ENCODE measurements around the gene FBN2. TPM values are rescaled to one million over a fixed set of nuclear protein-coding genes. Genes with fewer than 3 reads are reported as not detected.

FBN2 gene
- total and polyA plus RNA-seq, 7 experiments from 2014 or later = 0.07 to 6.8 (median 0.58) TPM; not detected in 2

DNA sequence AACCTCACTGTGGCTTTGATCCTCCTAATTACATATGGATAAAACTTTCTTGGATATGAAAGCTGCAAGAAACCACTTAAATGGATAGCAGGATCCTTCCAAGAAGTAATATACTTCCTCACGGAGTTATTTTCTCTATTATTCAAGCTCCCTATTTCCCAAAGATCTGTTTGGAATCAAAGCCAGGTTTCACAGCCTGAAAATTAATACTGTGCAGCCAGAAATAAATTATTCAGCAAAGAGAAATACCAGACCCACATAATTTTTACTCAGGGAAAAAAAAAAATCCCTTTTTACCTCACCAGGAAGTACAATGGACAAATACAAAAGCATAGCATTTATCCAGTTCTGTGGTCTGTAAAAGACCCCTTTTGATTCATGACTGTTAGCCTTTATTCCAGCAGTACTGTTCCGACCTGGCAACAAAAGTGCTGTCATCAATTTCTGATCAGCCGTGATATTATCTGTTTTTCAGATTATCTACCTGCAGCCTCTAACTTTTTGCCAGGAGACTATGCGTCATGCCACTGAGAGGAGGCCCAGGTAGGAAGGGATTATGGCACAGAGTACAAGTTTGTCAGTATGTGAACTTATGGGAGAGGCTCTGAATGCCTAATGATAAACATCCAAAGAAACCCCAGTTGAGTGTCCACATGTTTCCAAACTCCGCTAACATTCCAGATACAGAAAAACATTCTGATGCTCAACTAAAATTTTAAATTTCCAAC, 57.0 kb downstream of the FBN2 start:
- no peak for ATAC-seq
- Mint-ChIP-seq H3K27ac (no peak overlapping the region), H3K27me3 (no peaks in the 10 kb centered on the region), H3K4me1 (no peaks in the 10 kb centered on the region), H3K36me3 (no peaks in the 10 kb centered on the region), H3K9me3 (no peaks in the 10 kb centered on the region), H3K4me3 (no peak overlapping the region)
- Histone ChIP-seq H3K4me3 (ENCODE audit: low read length) (no peak overlapping the region), H3K9me3 (ENCODE audit: control insufficient read depth in 2 of 3, low read length in 3 of 3) (no peaks in the 10 kb centered on the region), H3K4me1 (ENCODE audit: control insufficient read depth in 2 of 2, insufficient read depth in 2 of 2, low read length in 2 of 2) (no peaks in the 10 kb centered on the region), H3K36me3 (ENCODE audit: control insufficient read depth in 2 of 3, insufficient read depth in 3 of 3, low read length in 3 of 3) (no peaks in the 10 kb centered on the region), H3K27ac (ENCODE audit: low read depth, low read length) (no peak overlapping the region), H3K27me3 (ENCODE audit: control insufficient read depth in 2 of 2, insufficient read depth in 2 of 2, low read length in 2 of 2) (no peaks in the 10 kb centered on the region)
- intact Hi-C loops (cut with micrococcal nuclease) = no loop called here
- POLR2A ChIA-PET = no interaction called here
- no peak for DNase-seq
- CTCF ChIA-PET = no interaction called here

DNA sequence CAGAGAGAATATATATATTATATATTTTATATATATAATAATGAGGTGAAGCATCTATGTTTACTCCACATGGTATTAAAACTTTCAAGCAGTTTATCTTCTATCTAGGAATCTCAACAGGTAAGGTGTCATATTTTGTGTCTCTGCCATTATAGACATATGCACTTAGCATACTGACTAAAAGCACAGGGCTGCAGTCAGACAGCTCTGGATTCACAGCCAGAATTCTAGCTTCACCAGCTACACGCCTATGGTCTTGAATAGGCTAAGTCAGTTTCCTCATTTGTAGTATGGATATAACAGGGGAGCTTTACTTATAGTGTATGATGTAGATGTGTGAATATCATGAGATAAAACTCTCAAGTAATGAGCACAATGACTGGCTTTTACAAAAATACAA, 57.9 kb downstream of the FBN2 start:
- Histone ChIP-seq H3K4me1 (ENCODE audit: control insufficient read depth in 2 of 2, insufficient read depth in 2 of 2, low read length in 2 of 2) (no peaks in the 10 kb centered on the region), H3K27me3 (ENCODE audit: control insufficient read depth in 2 of 2, insufficient read depth in 2 of 2, low read length in 2 of 2) (no peaks in the 10 kb centered on the region), H3K9me3 (ENCODE audit: control insufficient read depth in 2 of 3, low read length in 3 of 3) (no peaks in the 10 kb centered on the region), H3K36me3 (ENCODE audit: control insufficient read depth in 2 of 3, insufficient read depth in 3 of 3, low read length in 3 of 3) (no peaks in the 10 kb centered on the region), H3K27ac (ENCODE audit: low read depth, low read length) (no peak overlapping the region), H3K4me3 (ENCODE audit: low read length) (no peak overlapping the region)
- H3K9me3 Mint-ChIP-seq = no peaks in the 10 kb centered on the region
- ChIA-PET CTCF (no interaction called here), POLR2A (no interaction called here)
- no peak overlapping the region for H3K27ac Mint-ChIP-seq
- no peaks in the 10 kb centered on the region for H3K4me1 Mint-ChIP-seq
- no peak overlapping the region for H3K4me3 Mint-ChIP-seq
- H3K36me3 Mint-ChIP-seq = no peaks in the 10 kb centered on the region
- ATAC-seq = no peak
- intact Hi-C loops (cut with micrococcal nuclease) = no loop called here
- H3K27me3 Mint-ChIP-seq = no peaks in the 10 kb centered on the region
- DNase-seq = no peak

DNA sequence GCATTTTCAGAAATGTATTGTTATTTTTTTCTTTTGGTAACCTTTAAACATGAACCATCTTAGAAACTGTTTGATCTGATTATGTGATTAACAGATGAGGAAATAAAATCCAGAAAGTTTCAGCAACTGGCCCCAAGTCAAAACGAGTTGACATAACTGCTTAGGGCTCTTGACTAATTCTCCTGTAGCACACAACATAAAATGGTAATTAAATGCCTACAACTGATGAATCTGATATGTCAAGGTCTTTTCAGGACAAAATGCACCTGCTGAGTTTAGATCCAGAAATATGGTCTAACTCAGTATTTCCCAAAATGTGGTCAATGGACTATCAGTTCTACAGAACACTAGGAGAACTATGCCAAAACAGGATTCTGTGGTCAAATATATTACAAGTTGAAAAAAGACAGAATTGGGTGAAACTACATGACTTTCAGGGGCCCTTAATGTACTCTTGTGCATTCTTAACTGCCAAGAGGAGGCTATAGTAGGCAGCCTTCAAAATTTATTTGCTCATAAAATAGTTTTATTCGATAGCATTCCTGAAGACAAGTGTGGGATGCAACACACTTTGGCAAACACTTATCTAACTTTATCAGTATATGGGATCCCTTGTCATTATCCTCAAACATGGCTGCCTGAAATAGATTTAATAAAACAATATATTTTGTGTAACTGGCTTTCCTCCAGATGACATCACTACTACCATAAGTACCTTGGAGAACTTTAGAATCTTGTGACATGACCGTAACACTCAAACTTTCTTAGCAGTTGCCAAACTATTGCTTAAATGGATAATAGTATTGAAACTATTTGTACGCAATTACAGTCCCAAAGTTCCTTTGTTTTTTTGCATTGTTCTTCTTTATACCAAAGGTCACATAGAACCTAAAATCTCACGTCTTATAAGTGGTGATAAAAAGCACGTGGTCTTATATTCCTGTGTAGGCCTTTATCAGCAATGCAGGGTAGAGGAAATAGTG, 59.4 kb downstream of the FBN2 start:
- Histone ChIP-seq H3K27me3 (ENCODE audit: control insufficient read depth in 2 of 2, insufficient read depth in 2 of 2, low read length in 2 of 2) (no peaks in the 10 kb centered on the region), H3K4me1 (ENCODE audit: control insufficient read depth in 2 of 2, insufficient read depth in 2 of 2, low read length in 2 of 2) (no peaks in the 10 kb centered on the region), H3K4me3 (ENCODE audit: low read length) (no peak overlapping the region), H3K9me3 (ENCODE audit: control insufficient read depth in 2 of 3, low read length in 3 of 3) (no peaks in the 10 kb centered on the region), H3K27ac (ENCODE audit: low read depth, low read length) (no peak overlapping the region), H3K36me3 (ENCODE audit: control insufficient read depth in 2 of 3, insufficient read depth in 3 of 3, low read length in 3 of 3) (no peaks in the 10 kb centered on the region)
- Mint-ChIP-seq H3K9me3 (peaks cover 0 to 5% (median 0%) of the 10 kb centered on the region in 11 donors), H3K27ac (no peak overlapping the region), H3K4me1 (no peaks in the 10 kb centered on the region), H3K27me3 (no peaks in the 10 kb centered on the region), H3K36me3 (no peaks in the 10 kb centered on the region), H3K4me3 (no peak overlapping the region)
- intact Hi-C loops (cut with micrococcal nuclease) = no loop called here
- ChIA-PET CTCF (no interaction called here), POLR2A (no interaction called here)
- ATAC-seq (no peak), DNase-seq (no peak)

DNA sequence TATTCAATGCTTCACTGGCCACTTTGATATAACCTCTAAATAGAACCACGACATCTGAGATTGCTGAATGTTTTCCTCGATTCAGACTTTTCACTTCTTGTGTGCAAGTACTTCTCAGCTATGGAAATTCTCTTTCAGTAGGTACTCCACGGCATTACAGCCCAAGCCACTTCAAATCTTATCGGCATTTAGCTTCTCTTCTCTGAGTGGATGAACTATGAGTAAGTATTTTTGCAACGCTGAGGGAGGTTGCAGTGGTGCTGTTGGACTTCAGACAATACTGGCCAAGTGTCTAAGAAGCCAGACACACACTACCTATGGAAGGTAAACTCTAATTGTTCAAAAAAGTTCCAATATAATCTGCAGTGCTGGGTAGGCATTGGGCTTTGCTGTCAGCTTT, 60.1 kb downstream of the FBN2 start:
- intact Hi-C loops (cut with micrococcal nuclease) = no loop called here
- no peaks in the 10 kb centered on the region for H3K27me3 Mint-ChIP-seq
- POLR2A ChIA-PET = no interaction called here
- H3K4me1 Mint-ChIP-seq = no peaks in the 10 kb centered on the region
- Histone ChIP-seq H3K27ac (ENCODE audit: low read depth, low read length) (no peak overlapping the region), H3K27me3 (ENCODE audit: control insufficient read depth in 2 of 2, insufficient read depth in 2 of 2, low read length in 2 of 2) (no peaks in the 10 kb centered on the region), H3K4me3 (ENCODE audit: low read length) (no peak overlapping the region), H3K36me3 (ENCODE audit: control insufficient read depth in 2 of 3, insufficient read depth in 3 of 3, low read length in 3 of 3) (no peaks in the 10 kb centered on the region), H3K4me1 (ENCODE audit: control insufficient read depth in 2 of 2, insufficient read depth in 2 of 2, low read length in 2 of 2) (no peaks in the 10 kb centered on the region), H3K9me3 (ENCODE audit: control insufficient read depth in 2 of 3, low read length in 3 of 3) (no peaks in the 10 kb centered on the region)
- H3K9me3 Mint-ChIP-seq = peaks cover 0 to 5% (median 0%) of the 10 kb centered on the region in 11 donors
- CTCF ChIA-PET = no interaction called here
- H3K27ac Mint-ChIP-seq = no peak overlapping the region
- no peak for ATAC-seq
- H3K4me3 Mint-ChIP-seq = no peak overlapping the region
- no peak for DNase-seq
- no peaks in the 10 kb centered on the region for H3K36me3 Mint-ChIP-seq

DNA sequence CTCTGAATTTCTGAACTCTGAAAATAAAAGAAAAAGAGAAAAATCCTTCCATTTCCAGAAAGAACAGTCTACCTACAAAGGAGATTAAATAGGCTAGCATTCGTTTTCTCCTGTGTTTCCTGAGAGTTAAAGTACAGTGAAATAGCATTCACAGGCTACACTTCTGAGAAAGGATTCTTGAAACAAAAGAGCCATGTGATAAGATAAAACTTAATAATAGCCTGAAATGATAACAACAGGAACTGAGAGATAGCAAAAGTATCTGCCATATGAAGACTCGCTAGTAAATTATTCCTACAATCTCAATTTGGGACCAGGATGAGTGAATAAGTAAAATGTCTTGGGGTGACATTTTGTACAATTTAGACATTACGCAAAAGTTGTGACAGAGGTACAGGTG, 62.4 kb downstream of the FBN2 start:
- ATAC-seq (no peak), DNase-seq (no peak)
- CTCF ChIA-PET = no interaction called here
- Mint-ChIP-seq H3K27me3 (no peaks in the 10 kb centered on the region), H3K27ac (no peak overlapping the region), H3K4me1 (no peaks in the 10 kb centered on the region), H3K4me3 (no peak overlapping the region), H3K9me3 (peaks cover 0 to 5% (median 0%) of the 10 kb centered on the region in 11 donors), H3K36me3 (no peaks in the 10 kb centered on the region)
- POLR2A ChIA-PET = no interaction called here
- Histone ChIP-seq H3K27ac (ENCODE audit: low read depth, low read length) (no peak overlapping the region), H3K9me3 (ENCODE audit: control insufficient read depth in 2 of 3, low read length in 3 of 3) (no peaks in the 10 kb centered on the region), H3K4me3 (ENCODE audit: low read length) (no peak overlapping the region), H3K4me1 (ENCODE audit: control insufficient read depth in 2 of 2, insufficient read depth in 2 of 2, low read length in 2 of 2) (no peaks in the 10 kb centered on the region), H3K27me3 (ENCODE audit: control insufficient read depth in 2 of 2, insufficient read depth in 2 of 2, low read length in 2 of 2) (no peaks in the 10 kb centered on the region), H3K36me3 (ENCODE audit: control insufficient read depth in 2 of 3, insufficient read depth in 3 of 3, low read length in 3 of 3) (no peaks in the 10 kb centered on the region)
- intact Hi-C loops (cut with micrococcal nuclease) = no loop called here

DNA sequence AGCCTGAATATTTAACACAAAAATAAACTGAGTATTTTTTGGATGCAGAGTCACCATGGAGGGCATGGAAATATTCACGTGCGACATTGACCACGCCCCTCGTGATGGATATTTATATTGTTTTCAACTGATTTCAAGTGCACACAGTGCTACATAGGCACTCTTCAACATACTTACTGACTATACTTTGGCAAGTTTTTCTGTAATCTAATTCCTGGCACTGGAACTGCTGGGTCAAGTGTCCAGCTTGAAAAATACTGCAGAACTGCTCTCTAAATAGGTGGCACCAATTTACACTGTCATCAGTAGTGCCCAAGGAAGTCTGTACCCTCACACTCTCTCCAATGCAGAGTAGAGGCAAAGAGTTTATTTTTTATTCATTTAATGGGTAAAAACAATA, 65.1 kb downstream of the FBN2 start:
- Mint-ChIP-seq H3K4me1 (no peaks in the 10 kb centered on the region), H3K27me3 (peaks cover 0 to 5% (median 0%) of the 10 kb centered on the region in 5 donors), H3K27ac (no peak overlapping the region), H3K9me3 (peaks cover 0 to 13% (median 0%) of the 10 kb centered on the region in 11 donors), H3K4me3 (no peak overlapping the region), H3K36me3 (no peaks in the 10 kb centered on the region)
- no peak overlapping the region for H3K4me3 ChIP-seq (ENCODE audit: low read length)
- ChIA-PET CTCF (no interaction called here), POLR2A (no interaction called here)
- no peaks in the 10 kb centered on the region for H3K4me1 ChIP-seq (ENCODE audit: control insufficient read depth in 2 of 2, insufficient read depth in 2 of 2, low read length in 2 of 2)
- no peaks in the 10 kb centered on the region for H3K36me3 ChIP-seq (ENCODE audit: control insufficient read depth in 2 of 3, insufficient read depth in 3 of 3, low read length in 3 of 3)
- intact Hi-C loops (cut with micrococcal nuclease) = no loop called here
- H3K27ac ChIP-seq (ENCODE audit: low read depth, low read length) = no peak overlapping the region
- ATAC-seq (no peak), DNase-seq (no peak)
- H3K27me3 ChIP-seq (ENCODE audit: control insufficient read depth in 2 of 2, insufficient read depth in 2 of 2, low read length in 2 of 2) = no peaks in the 10 kb centered on the region
- no peaks in the 10 kb centered on the region for H3K9me3 ChIP-seq (ENCODE audit: control insufficient read depth in 2 of 3, low read length in 3 of 3)

Measured in naive thymus-derived CD4-positive, alpha-beta T cell (primary cell).